ENCODE data around the gene NT5C3A. TPM values are rescaled to one million over a fixed set of nuclear protein-coding genes. Genes with fewer than 3 reads are reported as not detected.

Gene NT5C3A
- 18.4 and 20.8 TPM in 2 replicates for total RNA-seq

DNA sequence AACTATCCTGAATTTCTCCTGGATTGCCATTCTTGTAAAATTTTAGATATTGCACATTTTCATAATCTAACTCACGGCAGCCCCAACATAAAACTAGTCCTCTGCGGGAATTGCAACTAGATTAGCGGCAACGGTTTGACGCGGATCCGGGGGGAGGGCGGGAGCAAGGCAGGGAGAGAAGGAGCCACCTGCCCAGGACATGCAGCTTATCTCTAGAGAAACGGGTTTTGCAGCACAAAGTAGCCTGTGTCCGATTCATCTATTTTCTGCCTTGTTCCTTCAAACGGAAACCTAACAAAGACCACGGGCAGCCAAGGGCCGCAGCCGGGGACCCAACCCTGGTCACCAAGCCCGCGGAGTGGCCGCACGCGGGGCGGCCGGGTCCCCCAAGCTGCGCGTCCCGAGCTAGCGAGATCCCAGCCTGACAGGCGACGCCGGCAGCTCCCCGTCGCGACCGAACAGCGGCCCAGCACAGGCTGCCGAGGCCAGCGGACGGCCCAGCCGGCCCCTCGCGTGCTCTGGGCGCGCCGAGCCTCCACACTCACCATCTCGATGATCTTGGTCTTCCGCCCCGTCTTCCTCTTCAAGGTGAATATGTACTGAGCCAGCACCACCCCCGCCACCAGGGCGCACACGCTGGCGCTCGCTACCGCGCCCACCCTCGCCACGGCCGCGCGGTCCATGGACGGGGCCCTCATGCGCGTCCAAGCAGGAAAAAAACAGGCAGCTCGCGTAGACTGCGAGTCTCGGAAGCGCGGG, at the start of gene NT5C3A:
TSS of gene NT5C3A (minus strand) at position 754 of the 759 bp plus-strand sequence. CDS start at position 683, 71 bp downstream.

GRCh38 chr7:33109005-33109757, 46.6 kb upstream of the NT5C3A start, which contains the start of gene RP9:
Gene RP9 (minus strand): TSS chr7:33109404. CDS start chr7:33109372, 32 bp downstream.

Small RNAs within 50 kb of the gene (small RNA-seq; reads per million reads assigned to genes)
- not detected for gene RN7SL505P (ENCODE audit: low replicate concordance)
- not detected for gene RNU6-388P (ENCODE audit: low replicate concordance)
- gene RPS29P14 (ENCODE audit: low replicate concordance), result not detected

Other genes starting within 250 kb of the NT5C3A start
- 37.9 and 52.1 TPM in 2 replicates for gene KBTBD2, start 171.0 kb downstream of the NT5C3A start, total RNA-seq
- gene FKBP9, start 105.3 kb downstream of the NT5C3A start, total RNA-seq, result 209 and 351 TPM in 2 replicates
- gene RP9, start 46.6 kb upstream of the NT5C3A start, total RNA-seq, result 6.4 and 10.9 TPM in 2 replicates
- gene BBS9, start 66.8 kb upstream of the NT5C3A start, total RNA-seq, result 14.2 and 17.5 TPM in 2 replicates

Measured in placental pericyte (primary cell).